Measurements from ENCODE around the gene UST.
A peak's percentile ranks its signal among the peaks of the same experiment; 100 is the strongest.

UST gene

GRCh38 chr6:148983966-148984365 lies 237.1 kb downstream of the UST start:
- H3K9me3 ChIP-seq (replicated peaks in 1 of 11), result no peaks in the 10 kb centered on the region
- no peak for TF ChIP-seq Cebpa-rat (IDR thresholded peaks at IDR 0.05)
- H3K36me3 ChIP-seq, result peaks cover 0 to 83% (median 0%) of the 10 kb centered on the region in 11 experiments; a peak in 8 of 22 replicates
- H3K4me3 ChIP-seq, result no peak overlapping the region
- H3K27me3 ChIP-seq, result no peaks in the 10 kb centered on the region
- peaks cover 0 to 9% (median 6%) of the 10 kb centered on the region in 10 experiments; a peak in 12 of 20 replicates for H3K4me1 ChIP-seq
- H3K9ac ChIP-seq, result no peak overlapping the region
- no peak overlapping the region for H3K4me2 ChIP-seq
- H4K20me1 ChIP-seq, result peaks cover 0 to 2% (median 0%) of the 10 kb centered on the region in 11 experiments; a peak in 1 of 22 replicates
- H3K27ac ChIP-seq, result no peak overlapping the region

- Histone ChIP-seq H3K36me3 (peaks cover 0 to 83% (median 0%) of the 10 kb centered on the region in 11 experiments; a peak in 8 of 22 replicates), H3K9me3 (replicated peaks in 1 of 11) (no peaks in the 10 kb centered on the region), H3K9ac (no peak overlapping the region), H3K4me3 (no peak overlapping the region), H3K4me2 (no peak overlapping the region), H3K27ac (no peak overlapping the region), H4K20me1 (no peaks in the 10 kb centered on the region; a peak in 1 of 22 replicates), H3K4me1 (peaks cover 0 to 3% (median 0%) of the 10 kb centered on the region in 10 experiments; a peak in 3 of 20 replicates), H3K27me3 (no peaks in the 10 kb centered on the region)
- no peak for TF ChIP-seq Cebpa-rat (IDR thresholded peaks at IDR 0.05)
These were observed 237.8 kb downstream of the UST start for GRCh38 chr6:148984531-148985056.

- H4K20me1 ChIP-seq, result no peaks in the 10 kb centered on the region
- no peaks in the 10 kb centered on the region for H3K9me3 ChIP-seq (replicated peaks in 1 of 11)
- no peak for TF ChIP-seq Cebpa-rat (IDR thresholded peaks at IDR 0.05)
- H3K4me1 ChIP-seq, result no peaks in the 10 kb centered on the region
- H3K27ac ChIP-seq, result no peak overlapping the region
- no peak overlapping the region for H3K4me2 ChIP-seq
- no peak overlapping the region for H3K9ac ChIP-seq
- no peaks in the 10 kb centered on the region for H3K27me3 ChIP-seq
- peaks cover 0 to 78% (median 0%) of the 10 kb centered on the region in 11 experiments; a peak in 9 of 22 replicates for H3K36me3 ChIP-seq
- no peak overlapping the region for H3K4me3 ChIP-seq
These were observed 238.7 kb downstream of the UST start for GRCh38 chr6:148985499-148985898.

- Histone ChIP-seq H3K36me3 (peaks cover 0 to 71% (median 0%) of the 10 kb centered on the region in 11 experiments; a peak in 9 of 22 replicates), H3K27ac (no peak overlapping the region), H3K4me2 (no peak overlapping the region), H3K4me1 (no peaks in the 10 kb centered on the region), H3K9me3 (replicated peaks in 1 of 11) (no peaks in the 10 kb centered on the region), H4K20me1 (no peaks in the 10 kb centered on the region), H3K27me3 (no peaks in the 10 kb centered on the region), H3K9ac (no peak overlapping the region), H3K4me3 (no peak overlapping the region)
- TF ChIP-seq Cebpa-rat (IDR thresholded peaks at IDR 0.05), result no peak
These were observed 239.8 kb downstream of the UST start for GRCh38 chr6:148986608-148987007.

GRCh38 chr6:148987982-148988381 lies 241.2 kb downstream of the UST start:
- Histone ChIP-seq H3K9me3 (replicated peaks in 1 of 11) (peaks cover 0 to 13% (median 6%) of the 10 kb centered on the region in 11 experiments; a peak in 12 of 22 replicates), H3K27ac (no peak overlapping the region), H3K9ac (no peak overlapping the region), H4K20me1 (no peaks in the 10 kb centered on the region), H3K27me3 (no peaks in the 10 kb centered on the region), H3K4me1 (no peaks in the 10 kb centered on the region), H3K4me2 (no peak overlapping the region), H3K36me3 (peaks cover 0 to 74% (median 0%) of the 10 kb centered on the region in 11 experiments; a peak in 10 of 22 replicates), H3K4me3 (no peak overlapping the region)
- no peak for TF ChIP-seq Cebpa-rat (IDR thresholded peaks at IDR 0.05)

- Histone ChIP-seq H4K20me1 (no peaks in the 10 kb centered on the region), H3K4me2 (no peak overlapping the region), H3K27ac (no peak overlapping the region)
These were observed 242.8 kb downstream of the UST start for GRCh38 chr6:148989585-148989984.

GRCh38 chr6:148990403-148990802 lies 243.6 kb downstream of the UST start:
- Histone ChIP-seq H3K27me3 (no peaks in the 10 kb centered on the region), H3K36me3 (peaks cover 0 to 75% (median 3%) of the 10 kb centered on the region in 11 experiments; a peak in 10 of 22 replicates), H3K9me3 (replicated peaks in 1 of 11) (peaks cover 0 to 23% (median 12%) of the 10 kb centered on the region in 11 experiments; a peak in 14 of 22 replicates), H3K4me3 (no peak overlapping the region), H3K27ac (no peak overlapping the region), H4K20me1 (no peaks in the 10 kb centered on the region), H3K9ac (no peak overlapping the region), H3K4me1 (no peaks in the 10 kb centered on the region), H3K4me2 (no peak overlapping the region)
- no peak for TF ChIP-seq Cebpa-rat (IDR thresholded peaks at IDR 0.05)

More at GRCh38 chr6:148989585-148989984, 242.8 kb downstream of the UST start:
- no peaks in the 10 kb centered on the region for H3K27me3 ChIP-seq
- H3K9me3 ChIP-seq (replicated peaks in 1 of 11), result peaks cover 0 to 23% (median 12%) of the 10 kb centered on the region in 11 experiments; a peak in 14 of 22 replicates
- no peak overlapping the region for H3K9ac ChIP-seq
- no peak for TF ChIP-seq Cebpa-rat (IDR thresholded peaks at IDR 0.05)
- peaks cover 0 to 74% (median 3%) of the 10 kb centered on the region in 11 experiments; a peak in 10 of 22 replicates for H3K36me3 ChIP-seq
- no peaks in the 10 kb centered on the region for H3K4me1 ChIP-seq
- H3K4me3 ChIP-seq, result no peak overlapping the region

- Histone ChIP-seq H3K4me3 (no peak overlapping the region), H3K36me3 (peaks cover 0 to 46% (median 3%) of the 10 kb centered on the region in 11 experiments; a peak in 6 of 22 replicates), H3K4me2 (no peak overlapping the region), H3K4me1 (peaks cover 11 to 48% (median 20%) of the 10 kb centered on the region in 10 experiments; a peak in 19 of 20 replicates), H3K27me3 (no peaks in the 10 kb centered on the region), H4K20me1 (peaks cover 0 to 18% (median 0%) of the 10 kb centered on the region in 11 experiments; a peak in 5 of 22 replicates), H3K9me3 (replicated peaks in 1 of 11) (peaks cover 12 to 44% (median 26%) of the 10 kb centered on the region in 11 experiments), H3K9ac (no peak overlapping the region), H3K27ac (no peak overlapping the region)
- no peak for TF ChIP-seq Cebpa-rat (IDR thresholded peaks at IDR 0.05)
These were observed 250.0 kb downstream of the UST start for GRCh38 chr6:148996815-148997214.

GRCh38 chr6:148997865-148998264 lies 251.0 kb downstream of the UST start:
- peak overlapping the region in 3 of 11 experiments; percentile 16 to 78 (median 72); a peak in 3 of 22 replicates for H3K4me2 ChIP-seq
- H3K9ac ChIP-seq, result no peak overlapping the region
- H3K27me3 ChIP-seq, result no peaks in the 10 kb centered on the region
- H3K27ac ChIP-seq, result no peak overlapping the region
- no peak for TF ChIP-seq Cebpa-rat (IDR thresholded peaks at IDR 0.05)
- peaks cover 0 to 18% (median 0%) of the 10 kb centered on the region in 11 experiments; a peak in 5 of 22 replicates for H4K20me1 ChIP-seq
- peaks cover 11 to 48% (median 20%) of the 10 kb centered on the region in 10 experiments; a peak in 19 of 20 replicates for H3K4me1 ChIP-seq
- no peak overlapping the region for H3K4me3 ChIP-seq
- H3K36me3 ChIP-seq, result peaks cover 0 to 36% (median 3%) of the 10 kb centered on the region in 11 experiments; a peak in 6 of 22 replicates
- peaks cover 18 to 45% (median 31%) of the 10 kb centered on the region in 11 experiments for H3K9me3 ChIP-seq (replicated peaks in 1 of 11)

Measured in BLaER1 treated with 17β-estradiol and CSF1 and Interleukin-3, amounts not matched to agents 10 nM and 100 nM (cell line).